Stimulated activated CD4-positive, alpha-beta T cell treated with anti-CD3 and anti-CD28 coated beads, Interleukin-1b, Interleukin-23, amount 100 ng/mL, for 24 hours (primary cell): ENCODE measurements around the gene CFAP107.
"Not testable (repeated sequence)": the region's sequence is repeated elsewhere in the genome, so short reads cannot be mapped to it uniquely, and the experiment has no call there.

ENCODE experiments used
- DNase-seq, 4 experiments: peaks; one replicate each; pipeline ENCODE4 v3.0.0-alpha.2; 2020; ENCODE audit warnings: low read depth in 4 of 4, low spot score in 1 of 4

The CFAP107 gene, protein sequence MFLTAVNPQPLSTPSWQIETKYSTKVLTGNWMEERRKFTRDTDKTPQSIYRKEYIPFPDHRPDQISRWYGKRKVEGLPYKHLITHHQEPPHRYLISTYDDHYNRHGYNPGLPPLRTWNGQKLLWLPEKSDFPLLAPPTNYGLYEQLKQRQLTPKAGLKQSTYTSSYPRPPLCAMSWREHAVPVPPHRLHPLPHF

DNA sequence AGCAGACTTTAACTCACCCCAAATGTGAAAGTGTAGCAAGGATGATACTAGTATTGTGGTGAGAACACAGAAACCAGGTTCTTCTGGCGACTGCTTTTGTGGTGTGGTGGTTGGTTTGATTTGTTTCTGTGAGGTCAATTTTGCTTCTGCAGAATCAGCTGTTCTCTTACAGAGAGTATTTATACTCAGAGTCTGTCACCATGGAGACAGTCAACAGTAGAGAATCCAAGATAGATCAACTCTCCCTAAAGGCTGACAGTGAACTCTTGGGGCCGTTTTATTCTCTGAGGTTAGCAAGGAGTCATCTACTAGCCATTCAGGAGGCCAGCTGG, at the start of gene CFAP107:
TSS of gene CFAP107 (plus strand) at position 209 of the 332 bp plus-strand sequence. CDS start 231 bp downstream, outside the sequence.
- DNase-seq, result no peak

DNA sequence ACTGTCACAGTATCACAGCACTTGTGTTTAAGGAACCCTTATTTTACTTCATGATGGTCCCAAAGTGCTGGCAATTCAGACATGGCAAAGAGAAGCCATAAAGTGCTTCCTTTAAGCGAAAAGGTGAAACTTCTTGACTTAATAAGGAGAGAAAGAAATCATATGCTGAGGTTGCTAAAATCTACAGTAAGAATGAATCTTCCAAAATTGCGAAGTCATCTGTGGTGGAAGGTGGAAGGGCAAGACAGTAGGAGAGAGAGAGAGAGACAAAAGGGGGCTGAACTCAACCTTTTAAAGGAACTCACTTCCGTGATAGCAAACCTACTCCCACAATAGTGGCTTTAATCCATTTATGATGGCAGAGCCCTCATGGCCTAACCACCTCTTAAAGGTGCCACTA, 49.3 kb upstream of the CFAP107 start:
- no peak for DNase-seq

DNA sequence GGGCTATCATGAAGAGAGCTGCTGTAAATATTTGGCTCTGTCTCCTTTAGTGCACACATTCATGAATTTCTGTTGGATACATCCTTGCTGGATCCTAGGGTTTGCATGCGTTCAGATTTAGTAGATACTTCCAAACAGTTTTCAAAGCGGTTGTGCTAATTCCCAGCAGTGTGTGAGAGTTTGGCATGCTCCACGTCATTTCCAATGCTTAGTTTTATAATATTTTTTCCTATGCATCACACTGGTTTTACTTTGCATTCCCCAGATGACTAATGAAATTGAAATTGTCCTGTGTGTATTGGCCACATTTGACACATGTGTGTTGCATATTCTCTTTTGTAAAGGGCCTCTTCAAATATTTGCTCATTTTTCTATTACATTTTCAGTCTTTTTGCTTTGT, 48.6 kb upstream of the CFAP107 start:
- DNase-seq, result no peak

DNA sequence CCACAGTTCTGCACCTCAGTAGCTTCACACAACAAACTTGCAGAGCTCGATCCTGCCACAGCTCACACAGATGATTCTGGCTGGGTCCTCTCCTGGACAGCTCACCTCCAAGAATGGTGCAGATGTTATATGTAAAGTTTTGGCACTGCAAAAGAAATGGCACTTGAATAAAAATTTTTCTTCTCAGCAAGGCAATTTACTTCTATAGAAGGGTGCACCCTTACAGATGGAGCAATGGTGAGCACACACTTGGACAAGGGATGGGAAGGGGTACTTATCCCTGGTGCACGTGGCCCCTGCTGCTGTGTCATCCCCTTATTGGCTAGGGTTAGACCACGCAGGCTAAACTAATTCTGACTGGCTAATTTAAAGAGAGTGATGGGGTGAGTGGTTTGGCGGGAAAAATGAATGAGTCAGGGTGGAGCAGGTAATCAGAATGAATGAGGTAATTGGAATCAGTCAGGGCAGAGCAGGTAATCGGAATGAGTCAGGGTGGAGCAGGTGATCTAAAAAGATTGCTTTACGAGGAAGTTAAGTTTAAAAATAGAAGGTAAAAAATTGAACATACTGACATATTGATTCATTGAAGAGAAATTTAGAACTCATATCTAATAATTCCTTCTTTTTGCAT, 42.1 kb upstream of the CFAP107 start:
- DNase-seq, result no peak

DNA sequence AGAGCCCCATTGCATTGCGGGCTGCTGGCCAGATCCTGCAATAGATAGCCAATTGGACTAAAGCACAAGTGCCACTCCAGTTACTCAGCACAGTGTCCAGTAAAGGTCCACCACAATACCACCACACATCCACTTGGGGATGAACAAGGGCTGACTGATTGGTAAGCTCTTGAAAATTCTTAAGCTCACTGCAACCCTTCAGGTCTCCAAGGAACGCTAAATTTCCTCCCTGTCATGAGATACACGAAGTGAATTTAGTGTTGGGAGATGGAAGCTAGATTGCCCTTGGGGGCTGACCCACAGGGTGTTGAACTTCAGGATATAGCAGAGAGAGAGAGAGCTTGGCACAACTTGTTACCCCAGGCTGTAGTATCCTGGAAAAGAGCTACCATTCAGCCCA, 39.9 kb upstream of the CFAP107 start:
- DNase-seq, result no peak

DNA sequence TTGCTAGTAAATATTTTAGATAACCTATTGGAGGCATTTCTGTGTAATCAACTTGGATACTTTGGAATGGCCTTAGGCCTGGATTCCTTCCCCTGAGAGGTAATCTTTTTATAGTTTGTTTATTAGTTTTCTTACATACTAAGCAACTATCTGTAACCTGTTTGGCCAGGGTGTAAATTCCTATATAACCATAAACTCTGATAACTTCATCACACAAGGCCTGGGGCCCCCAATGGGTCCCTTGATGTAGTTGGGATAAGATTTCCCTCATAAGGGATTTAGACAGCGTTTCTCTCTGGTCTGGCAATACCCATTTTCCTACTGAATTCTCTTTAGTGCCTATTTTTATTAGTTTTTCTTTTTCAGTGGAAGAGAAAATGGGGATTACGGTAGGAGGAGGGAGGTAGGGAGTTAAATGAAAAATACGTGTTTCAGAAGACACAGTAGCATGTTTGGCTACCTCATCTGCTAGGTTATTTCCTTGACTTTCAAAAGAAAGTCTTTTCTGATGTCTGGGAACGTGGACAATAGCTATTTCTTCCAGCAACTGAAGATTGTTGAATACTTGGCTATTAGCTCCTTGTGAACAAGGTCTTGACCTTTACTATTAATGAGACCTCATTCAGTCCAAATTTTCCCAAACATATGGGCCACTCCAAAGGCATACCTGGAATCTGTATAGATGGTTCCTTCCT, 37.5 kb upstream of the CFAP107 start:
- DNase-seq, result no peak

DNA sequence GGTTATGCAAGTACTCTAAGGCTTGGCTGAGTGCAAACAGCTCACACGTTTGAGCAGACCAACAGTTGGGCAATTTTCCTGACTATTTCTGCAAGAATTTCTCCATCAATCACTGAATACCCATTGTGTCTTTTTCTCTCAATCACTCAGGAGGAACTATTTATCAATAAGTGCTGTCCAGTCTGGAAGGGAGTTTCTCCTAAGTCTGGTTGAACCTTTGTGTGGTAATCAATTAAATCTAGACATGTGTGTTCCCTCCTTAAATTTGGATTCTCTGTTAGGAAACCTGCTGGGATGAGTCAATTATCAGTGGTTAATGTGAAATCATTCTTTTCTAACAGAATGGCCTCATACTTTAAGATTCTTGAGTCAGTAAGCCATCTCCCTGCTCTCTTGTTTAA, 36.9 kb upstream of the CFAP107 start:
- DNase-seq, result no peak

DNA sequence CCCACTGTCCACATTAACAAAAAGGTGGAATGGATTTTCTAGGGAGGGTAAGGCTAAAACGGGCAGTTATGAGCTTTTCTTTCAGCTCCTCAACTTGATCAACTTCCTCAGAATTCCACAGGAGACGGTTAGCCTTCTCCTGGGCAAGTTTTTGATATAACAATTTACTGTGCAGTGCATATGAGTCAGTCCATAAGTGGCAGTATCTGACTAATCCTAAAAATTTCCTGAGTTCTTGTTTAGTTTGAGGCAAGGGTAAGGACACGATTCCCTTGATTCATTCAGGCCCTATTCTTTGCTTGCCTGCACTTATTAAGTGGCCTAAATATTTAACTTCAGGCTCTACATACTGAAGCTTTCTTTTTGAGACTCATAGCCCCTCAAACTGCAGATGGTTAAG, 36.3 kb upstream of the CFAP107 start:
- no peak for DNase-seq

DNA sequence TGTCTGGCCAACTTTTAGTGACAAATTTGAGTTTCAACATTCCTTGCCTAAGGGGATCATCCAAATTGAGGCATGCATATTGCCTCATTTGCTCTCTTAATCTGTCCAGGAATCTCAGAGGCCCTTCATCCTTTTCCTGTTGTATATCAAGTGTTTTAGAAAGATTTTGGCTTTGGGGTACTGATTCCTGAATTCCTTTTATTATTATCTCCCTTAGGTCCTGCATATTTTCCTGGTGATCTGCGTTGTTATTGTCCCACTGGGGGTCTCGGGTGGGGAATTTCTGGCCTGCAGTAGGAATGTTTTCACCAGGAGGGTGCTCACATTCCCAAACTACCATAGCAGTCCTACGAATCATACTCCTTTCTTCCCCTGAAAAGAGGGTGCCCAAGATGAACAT, 34.5 kb upstream of the CFAP107 start:
- DNase-seq, result no peak

DNA sequence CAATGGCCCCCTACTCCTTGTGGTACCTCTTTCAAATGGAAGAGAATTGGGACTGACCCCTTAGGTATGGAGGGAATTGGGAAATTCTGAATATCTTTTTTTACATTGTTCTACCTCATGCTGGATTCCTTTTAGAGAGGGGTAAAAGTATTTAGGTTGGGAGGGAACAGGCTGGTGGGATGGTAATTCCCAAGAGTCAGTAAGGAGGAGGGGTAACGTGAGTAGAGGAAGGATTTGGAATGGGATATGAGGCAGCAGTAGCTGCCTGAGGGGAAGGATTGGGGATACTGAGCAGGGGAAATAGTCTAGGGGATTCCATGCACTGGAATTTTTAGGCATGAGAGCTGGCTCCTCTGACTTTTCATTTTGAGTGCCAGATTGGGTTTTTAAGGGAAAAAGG, 33.9 kb upstream of the CFAP107 start:
- DNase-seq, result no peak

DNA sequence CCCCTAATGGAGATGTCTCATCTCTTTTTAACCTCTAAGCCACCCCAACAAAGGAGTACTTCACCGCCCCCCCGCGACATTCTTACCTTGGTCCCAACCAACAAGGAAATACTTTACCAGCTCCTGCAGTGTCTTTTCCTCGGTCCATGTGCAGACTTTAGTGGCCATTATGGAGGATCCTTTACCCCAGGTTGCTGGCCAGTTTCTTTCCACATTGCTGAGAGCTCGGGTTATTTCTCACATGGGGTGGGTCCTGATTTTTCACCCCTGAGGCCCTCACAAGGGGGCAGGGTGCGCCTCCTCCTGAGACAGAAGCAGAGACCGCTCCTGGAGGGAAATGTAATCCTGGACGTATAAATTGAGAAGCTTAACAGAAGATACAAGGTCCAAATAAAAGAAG, 33.1 kb upstream of the CFAP107 start:
- no peak for DNase-seq

DNA sequence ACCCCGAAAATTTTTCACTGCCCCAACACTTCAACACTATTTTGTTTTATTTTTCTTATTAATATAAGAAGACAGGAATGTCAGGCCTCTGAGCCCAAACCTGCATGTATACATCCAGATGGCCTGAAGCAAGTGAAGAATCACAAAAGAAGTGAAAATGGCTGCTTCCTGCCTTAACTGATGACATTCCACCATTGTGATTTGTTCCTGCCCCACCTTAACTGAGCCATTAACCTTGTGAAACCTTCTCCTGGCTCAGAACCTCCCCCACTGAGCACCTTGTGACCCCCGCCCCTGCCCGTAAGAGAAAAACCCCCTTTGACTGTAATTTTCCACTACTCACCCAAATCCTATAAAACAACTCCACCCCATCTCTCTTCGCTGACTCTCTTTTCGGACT, 32.3 kb upstream of the CFAP107 start:
- not testable (repeated sequence) for DNase-seq

DNA sequence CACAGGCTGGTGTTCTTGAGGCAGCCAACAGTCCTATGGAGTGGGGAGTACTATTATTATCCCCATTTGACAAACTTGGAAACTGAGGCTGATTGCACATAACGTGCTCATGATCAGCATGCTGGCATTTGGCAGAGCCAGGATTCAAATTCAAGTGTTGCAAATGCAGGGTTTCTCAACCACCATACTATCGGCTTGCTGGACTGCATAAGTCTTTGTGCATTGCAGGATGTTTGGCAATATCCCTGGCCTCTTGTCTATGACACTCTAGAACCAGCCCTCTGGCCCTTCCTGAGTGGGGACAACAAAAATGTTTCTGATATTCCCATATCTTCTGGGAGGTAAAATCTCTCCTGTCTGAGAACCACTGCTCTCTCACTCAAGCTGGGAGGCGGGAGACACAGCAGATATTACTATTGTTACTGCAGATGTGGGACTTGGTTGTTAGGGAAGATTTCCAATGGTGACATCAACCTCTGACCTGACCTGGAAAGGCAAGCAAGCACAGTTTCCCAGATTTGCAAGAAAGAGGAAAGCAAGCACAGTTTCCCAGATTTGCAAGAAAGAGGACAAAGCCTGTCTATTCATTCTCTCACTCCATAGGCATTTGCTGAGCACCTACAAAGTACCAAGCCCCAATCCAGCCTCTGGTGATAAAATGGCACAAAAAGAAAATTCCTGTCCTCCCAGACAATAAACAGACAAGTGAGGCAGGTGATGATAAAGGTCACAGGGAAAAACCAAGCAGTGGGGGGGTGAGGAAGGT, 31.1 kb upstream of the CFAP107 start:
- no peak for DNase-seq

DNA sequence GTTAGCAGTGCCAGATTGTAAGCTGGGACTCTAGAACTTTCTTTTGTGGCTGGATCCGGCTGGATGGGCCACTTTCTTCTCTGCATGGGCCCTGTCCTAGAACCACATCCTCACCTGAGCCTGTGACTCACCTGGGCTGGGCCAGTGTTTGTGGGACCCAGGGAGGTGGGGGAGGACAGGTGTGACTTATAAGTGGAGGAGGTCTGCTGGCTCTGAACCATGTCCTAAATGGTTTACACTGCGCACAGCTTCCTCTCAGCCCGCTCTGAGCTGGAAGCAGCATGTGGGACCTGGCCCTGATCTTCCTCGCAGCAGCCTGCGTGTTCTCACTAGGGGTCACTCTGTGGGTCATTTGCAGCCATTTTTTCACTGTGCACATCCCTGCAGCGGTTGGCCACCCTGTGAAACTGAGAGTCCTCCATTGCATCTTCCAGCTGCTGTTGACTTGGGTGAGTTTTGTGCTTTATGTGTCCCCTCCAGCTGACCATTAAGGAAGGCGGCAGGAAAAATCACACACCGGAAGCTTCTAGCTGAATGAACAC, 30.0 kb upstream of the CFAP107 start, which contains the start of gene AADACL3:
TSS of gene AADACL3 (plus strand) at position 215 of the 542 bp plus-strand sequence. CDS start at position 282, 67 bp downstream.
- DNase-seq, result no peak

DNA sequence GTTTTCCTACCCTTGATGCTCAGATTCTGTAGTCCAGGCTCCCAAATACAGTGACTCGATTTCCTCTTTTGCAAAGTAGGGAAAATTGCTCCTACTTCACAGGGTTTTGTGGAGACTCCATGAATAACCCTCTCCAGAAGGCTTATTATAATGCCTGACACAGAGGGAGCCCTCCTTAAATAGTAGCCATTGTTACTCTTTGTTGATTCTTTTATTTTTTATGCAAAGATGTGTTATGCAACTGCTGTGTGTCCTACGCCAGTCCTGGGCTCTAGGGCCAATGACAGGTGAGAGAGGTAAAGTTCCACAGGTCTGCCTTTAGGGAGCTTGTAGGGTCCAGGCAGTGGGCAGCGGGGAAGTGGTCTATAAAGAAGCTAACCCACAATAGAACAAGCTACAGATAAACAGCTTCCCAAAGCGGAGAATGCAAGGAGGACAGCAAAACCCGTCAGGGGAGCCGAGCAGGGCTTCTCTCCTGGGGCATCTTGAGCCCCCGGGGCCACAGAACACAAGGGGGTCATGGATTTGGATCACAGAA, 28.6 kb upstream of the CFAP107 start:
- DNase-seq, result no peak

DNA sequence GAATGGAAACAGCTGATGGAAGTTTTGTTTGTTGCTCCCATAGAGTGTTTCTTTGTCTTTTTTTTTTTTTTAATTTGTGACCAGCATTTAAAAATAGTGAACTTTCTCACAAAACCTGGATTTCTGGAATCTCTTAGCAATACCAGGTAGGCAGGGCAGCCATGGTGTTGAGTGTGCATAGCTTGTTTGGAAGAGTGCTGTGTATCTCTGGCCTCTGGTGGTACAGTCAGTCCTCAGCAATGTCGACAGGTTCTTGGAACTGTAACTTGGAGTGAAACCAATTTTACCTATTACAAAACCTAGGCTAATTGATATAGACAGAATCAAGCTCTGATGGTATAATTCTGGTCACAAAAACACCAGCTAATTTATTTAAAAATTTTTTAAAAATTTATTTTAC, 23.4 kb upstream of the CFAP107 start:
- no peak for DNase-seq

DNA sequence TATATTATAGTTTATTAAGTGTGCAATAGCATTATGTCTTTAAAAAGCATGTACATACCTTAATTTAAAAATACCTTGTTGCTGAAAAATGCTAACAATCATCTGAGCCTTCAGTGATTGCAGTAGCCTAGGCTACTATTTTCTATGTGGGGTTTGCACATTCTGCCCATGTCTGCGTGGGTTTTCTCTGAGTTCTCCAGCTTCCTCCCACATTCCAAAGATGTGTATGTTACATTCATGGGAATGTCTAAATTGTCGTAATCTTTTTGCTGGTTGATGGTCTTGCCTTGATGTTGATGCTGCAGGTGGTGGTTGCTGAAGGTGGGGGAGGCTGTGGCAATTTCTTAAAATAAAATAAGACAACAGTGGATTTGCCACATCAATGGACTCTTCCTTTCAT, 17.6 kb upstream of the CFAP107 start:
- DNase-seq, result no peak

DNA sequence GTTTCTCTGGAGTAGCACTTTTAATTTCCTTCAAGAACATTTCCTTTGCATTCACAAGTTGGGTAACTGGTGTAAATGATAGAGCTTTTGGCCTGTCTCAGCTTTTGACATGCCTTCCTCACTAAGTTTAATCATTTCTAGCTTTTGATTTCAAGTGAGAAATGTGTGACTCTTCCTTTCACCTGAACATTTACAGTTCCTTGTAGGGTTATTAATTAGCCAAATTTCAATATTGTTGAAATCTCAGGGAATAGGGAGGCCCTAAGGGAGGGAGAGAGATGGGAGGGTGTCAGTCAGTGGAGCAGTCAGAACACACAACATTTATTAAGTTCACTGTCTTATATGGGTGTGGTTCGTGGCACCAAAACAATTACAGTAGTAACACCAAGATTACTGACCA, 15.8 kb upstream of the CFAP107 start:
- DNase-seq, result no peak

DNA sequence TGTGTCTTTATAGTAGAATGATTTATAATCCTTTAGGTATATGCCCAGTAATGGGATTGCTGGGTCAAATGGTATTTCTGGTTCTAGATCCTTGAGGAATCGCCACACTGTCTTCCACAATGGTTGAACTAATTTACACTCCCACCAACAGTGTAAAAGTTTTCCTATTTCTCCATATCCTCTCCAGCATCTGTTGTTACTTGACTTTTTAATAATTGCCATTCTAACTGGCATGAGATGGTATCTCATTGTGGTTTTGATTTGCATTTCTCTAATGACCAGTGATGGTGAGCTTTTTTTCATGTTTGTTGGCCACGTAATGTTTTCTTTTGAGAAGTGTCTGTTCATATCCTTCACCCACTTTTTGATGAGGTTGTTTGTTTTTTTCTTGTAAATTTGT, 14.9 kb upstream of the CFAP107 start:
- not testable (repeated sequence) for DNase-seq

DNA sequence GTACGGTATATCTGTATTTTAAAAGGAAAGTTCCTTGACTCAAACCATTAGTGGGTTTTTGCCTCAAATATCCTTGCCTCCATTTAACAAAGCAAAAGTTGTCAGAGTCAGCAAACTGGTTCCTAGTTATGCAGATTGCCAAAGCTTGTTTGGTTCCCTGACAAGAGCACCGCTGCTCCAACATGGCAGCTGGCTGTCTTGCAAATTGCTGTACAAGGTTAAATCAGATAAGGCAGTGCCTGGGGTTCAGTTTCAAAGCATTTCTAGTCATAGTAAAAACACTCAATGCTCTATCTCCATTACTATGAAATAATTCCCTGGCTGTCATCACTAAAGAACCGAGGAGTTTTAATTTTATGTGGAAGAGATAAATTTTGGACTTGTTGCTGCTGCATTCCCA, 11.3 kb upstream of the CFAP107 start:
- no peak for DNase-seq

DNA sequence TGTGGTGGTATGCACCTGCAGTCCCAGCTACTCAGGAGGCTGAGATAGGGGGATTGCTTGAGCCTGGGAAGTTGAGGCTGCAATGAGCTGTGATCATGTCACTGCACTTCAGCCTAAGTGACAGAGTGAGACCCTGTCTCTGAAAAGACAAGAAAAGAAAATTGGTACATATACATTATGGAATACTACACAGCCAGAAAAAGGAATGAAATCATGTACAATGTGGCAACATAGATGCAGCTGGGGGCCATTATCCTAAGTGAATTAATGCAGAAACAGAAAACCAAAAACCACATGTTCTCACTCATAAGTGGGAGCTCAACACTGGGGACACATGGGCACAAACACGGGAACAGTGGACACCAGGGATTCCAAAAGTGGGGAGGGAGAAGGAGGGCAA, 7.1 kb upstream of the CFAP107 start:
- DNase-seq, result no peak
